Skeletal muscle satellite cell (primary cell): ENCODE measurements around the gene CCR2.

Experiments used
- H3K27me3 ChIP-seq: 2 replicates; pipeline ENCODE4 v1.7.0; 2013; ENCODE audit warnings: low read length; ENCODE audit not compliant: control insufficient read depth, insufficient read depth
- H3K36me3 ChIP-seq: 2 replicates; pipeline ENCODE4 v1.7.0; 2013; ENCODE audit warnings: mild to moderate bottlenecking, control low read depth, low read length; ENCODE audit not compliant: insufficient read depth
- H3K4me1 ChIP-seq: 2 replicates; pipeline ENCODE4 v1.7.0; 2013; ENCODE audit warnings: low read length; ENCODE audit not compliant: control insufficient read depth, insufficient read depth
- H3K4me2 ChIP-seq: 2 replicates; pipeline ENCODE4 v1.7.0; 2013; ENCODE audit warnings: mild to moderate bottlenecking, low read length
- H3K4me3 ChIP-seq: 2 replicates; pipeline ENCODE4 v1.7.0; 2013; ENCODE audit warnings: low read length
- H3K9ac ChIP-seq: 2 replicates; pipeline ENCODE4 v1.7.0; 2013; ENCODE audit warnings: mild to moderate bottlenecking, low read depth, low read length, moderate library complexity
- H3K9me3 ChIP-seq: replicated peaks from 2 replicates; pipeline ENCODE4 v1.7.0; 2013; ENCODE audit warnings: mild to moderate bottlenecking, control low read depth, low read length

The CCR2 gene

GRCh38 chr3:46354984-46355383 lies 1.1 kb downstream of the CCR2 start:
- H3K9me3 ChIP-seq = no peaks in the 10 kb centered on the region
- H3K4me1 ChIP-seq = no peaks in the 10 kb centered on the region
- no peaks in the 10 kb centered on the region for H3K36me3 ChIP-seq
- no peak overlapping the region for H3K9ac ChIP-seq
- peaks cover 64% of the 10 kb centered on the region for H3K27me3 ChIP-seq
- H3K4me3 ChIP-seq = no peak overlapping the region
- H3K4me2 ChIP-seq = no peak overlapping the region

GRCh38 chr3:46356276-46356675 lies 2.4 kb downstream of the CCR2 start:
- H3K9me3 ChIP-seq = no peaks in the 10 kb centered on the region
- H3K4me2 ChIP-seq = no peak overlapping the region
- H3K4me3 ChIP-seq = no peak overlapping the region
- H3K9ac ChIP-seq = no peak overlapping the region
- H3K4me1 ChIP-seq = peaks cover 4% of the 10 kb centered on the region
- H3K27me3 ChIP-seq = peaks cover 62% of the 10 kb centered on the region
- H3K36me3 ChIP-seq = no peaks in the 10 kb centered on the region

- Histone ChIP-seq H3K9me3 (no peaks in the 10 kb centered on the region), H3K4me1 (peaks cover 5% of the 10 kb centered on the region), H3K9ac (no peak overlapping the region), H3K4me3 (no peak overlapping the region), H3K4me2 (no peak overlapping the region), H3K36me3 (no peaks in the 10 kb centered on the region), H3K27me3 (peaks cover 58% of the 10 kb centered on the region)
Measured at GRCh38 chr3:46356909-46357308, 3.0 kb downstream of the CCR2 start.

- H3K9ac ChIP-seq = no peak overlapping the region
- H3K36me3 ChIP-seq = no peaks in the 10 kb centered on the region
- H3K4me1 ChIP-seq = peaks cover 5% of the 10 kb centered on the region
- H3K9me3 ChIP-seq = no peaks in the 10 kb centered on the region
- H3K27me3 ChIP-seq = peaks cover 53% of the 10 kb centered on the region
- no peak overlapping the region for H3K4me3 ChIP-seq
- H3K4me2 ChIP-seq = no peak overlapping the region
Measured at GRCh38 chr3:46358466-46358865, 4.6 kb downstream of the CCR2 start.

- H3K4me2 ChIP-seq = no peak overlapping the region
- no peak overlapping the region for H3K9ac ChIP-seq
- H3K36me3 ChIP-seq = no peaks in the 10 kb centered on the region
- H3K4me3 ChIP-seq = no peak overlapping the region
- peaks cover 5% of the 10 kb centered on the region for H3K4me1 ChIP-seq
- no peaks in the 10 kb centered on the region for H3K9me3 ChIP-seq
- H3K27me3 ChIP-seq = peaks cover 51% of the 10 kb centered on the region
Measured at GRCh38 chr3:46359733-46360493, 6.0 kb downstream of the CCR2 start.

GRCh38 chr3:46360907-46361306 lies 7.0 kb downstream of the CCR2 start:
- Histone ChIP-seq H3K36me3 (no peaks in the 10 kb centered on the region), H3K27me3 (peaks cover 41% of the 10 kb centered on the region), H3K4me1 (peaks cover 5% of the 10 kb centered on the region), H3K9ac (no peak overlapping the region), H3K4me2 (no peak overlapping the region), H3K4me3 (no peak overlapping the region), H3K9me3 (no peaks in the 10 kb centered on the region)

GRCh38 chr3:46361408-46362283 lies 7.7 kb downstream of the CCR2 start:
- Histone ChIP-seq H3K4me1 (peaks cover 5% of the 10 kb centered on the region), H3K4me2 (no peak overlapping the region), H3K27me3 (peaks cover 40% of the 10 kb centered on the region), H3K4me3 (no peak overlapping the region), H3K36me3 (no peaks in the 10 kb centered on the region), H3K9ac (no peak overlapping the region), H3K9me3 (no peaks in the 10 kb centered on the region)

- no peak overlapping the region for H3K4me3 ChIP-seq
- no peaks in the 10 kb centered on the region for H3K36me3 ChIP-seq
- H3K9me3 ChIP-seq = no peaks in the 10 kb centered on the region
- no peak overlapping the region for H3K9ac ChIP-seq
- H3K4me1 ChIP-seq = peaks cover 5% of the 10 kb centered on the region
- no peak overlapping the region for H3K4me2 ChIP-seq
- H3K27me3 ChIP-seq = peaks cover 49% of the 10 kb centered on the region
Measured at GRCh38 chr3:46365041-46365440, 11.1 kb downstream of the CCR2 start.

- H3K4me2 ChIP-seq = no peak overlapping the region
- peaks cover 55% of the 10 kb centered on the region for H3K27me3 ChIP-seq
- H3K9ac ChIP-seq = no peak overlapping the region
- peaks cover 5% of the 10 kb centered on the region for H3K4me1 ChIP-seq
- H3K36me3 ChIP-seq = no peaks in the 10 kb centered on the region
- H3K9me3 ChIP-seq = no peaks in the 10 kb centered on the region
- H3K4me3 ChIP-seq = no peak overlapping the region
Measured at GRCh38 chr3:46365737-46366524, 12.0 kb downstream of the CCR2 start.

- Histone ChIP-seq H3K4me3 (no peak overlapping the region), H3K4me2 (no peak overlapping the region), H3K4me1 (no peaks in the 10 kb centered on the region), H3K36me3 (no peaks in the 10 kb centered on the region), H3K27me3 (peaks cover 63% of the 10 kb centered on the region), H3K9ac (no peak overlapping the region), H3K9me3 (no peaks in the 10 kb centered on the region)
Measured at GRCh38 chr3:46367811-46368210, 13.9 kb downstream of the CCR2 start.

GRCh38 chr3:46368569-46368968 lies 14.7 kb downstream of the CCR2 start:
- H3K4me2 ChIP-seq = no peak overlapping the region
- no peaks in the 10 kb centered on the region for H3K36me3 ChIP-seq
- H3K4me3 ChIP-seq = no peak overlapping the region
- H3K9ac ChIP-seq = no peak overlapping the region
- H3K27me3 ChIP-seq = peaks cover 70% of the 10 kb centered on the region
- H3K9me3 ChIP-seq = no peaks in the 10 kb centered on the region
- H3K4me1 ChIP-seq = no peaks in the 10 kb centered on the region
